ENCODE measurements around the gene RAP2B.

The RAP2B gene

GRCh38 chr3:153161138-153161713, 800 bp upstream of the RAP2B start:
- TF ChIP-seq, protein P1, sequence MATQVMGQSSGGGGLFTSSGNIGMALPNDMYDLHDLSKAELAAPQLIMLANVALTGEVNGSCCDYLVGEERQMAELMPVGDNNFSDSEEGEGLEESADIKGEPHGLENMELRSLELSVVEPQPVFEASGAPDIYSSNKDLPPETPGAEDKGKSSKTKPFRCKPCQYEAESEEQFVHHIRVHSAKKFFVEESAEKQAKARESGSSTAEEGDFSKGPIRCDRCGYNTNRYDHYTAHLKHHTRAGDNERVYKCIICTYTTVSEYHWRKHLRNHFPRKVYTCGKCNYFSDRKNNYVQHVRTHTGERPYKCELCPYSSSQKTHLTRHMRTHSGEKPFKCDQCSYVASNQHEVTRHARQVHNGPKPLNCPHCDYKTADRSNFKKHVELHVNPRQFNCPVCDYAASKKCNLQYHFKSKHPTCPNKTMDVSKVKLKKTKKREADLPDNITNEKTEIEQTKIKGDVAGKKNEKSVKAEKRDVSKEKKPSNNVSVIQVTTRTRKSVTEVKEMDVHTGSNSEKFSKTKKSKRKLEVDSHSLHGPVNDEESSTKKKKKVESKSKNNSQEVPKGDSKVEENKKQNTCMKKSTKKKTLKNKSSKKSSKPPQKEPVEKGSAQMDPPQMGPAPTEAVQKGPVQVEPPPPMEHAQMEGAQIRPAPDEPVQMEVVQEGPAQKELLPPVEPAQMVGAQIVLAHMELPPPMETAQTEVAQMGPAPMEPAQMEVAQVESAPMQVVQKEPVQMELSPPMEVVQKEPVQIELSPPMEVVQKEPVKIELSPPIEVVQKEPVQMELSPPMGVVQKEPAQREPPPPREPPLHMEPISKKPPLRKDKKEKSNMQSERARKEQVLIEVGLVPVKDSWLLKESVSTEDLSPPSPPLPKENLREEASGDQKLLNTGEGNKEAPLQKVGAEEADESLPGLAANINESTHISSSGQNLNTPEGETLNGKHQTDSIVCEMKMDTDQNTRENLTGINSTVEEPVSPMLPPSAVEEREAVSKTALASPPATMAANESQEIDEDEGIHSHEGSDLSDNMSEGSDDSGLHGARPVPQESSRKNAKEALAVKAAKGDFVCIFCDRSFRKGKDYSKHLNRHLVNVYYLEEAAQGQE (IDR thresholded peaks at IDR 0.05; ENCODE audit: insufficient replicate concordance, low read depth), result no peak
- TF ChIP-seq GABPA (IDR thresholded peaks at IDR 0.05; ENCODE audit: low read depth), result no peak
- peak; percentile 38; the same call in 1 of the 2 replicates for TF ChIP-seq POLR2AphosphoS5 (IDR thresholded peaks at IDR 0.05; ENCODE audit: low read depth)
- no peak for TF ChIP-seq CTCF (IDR thresholded peaks at IDR 0.05; ENCODE audit: insufficient read depth, low read length)
- TF ChIP-seq SPI1 (IDR thresholded peaks at IDR 0.05; ENCODE audit: borderline replicate concordance, low read depth), result peak; percentile 78
- H3K27me3 ChIP-seq (ENCODE audit: insufficient read depth, poor library complexity, severe bottlenecking), result no peaks in the 10 kb centered on the region
- peak overlapping the region; percentile 90 for H3K4me3 ChIP-seq (replicated peaks; ENCODE audit: insufficient read depth, low read length)
- H3K27ac ChIP-seq (replicated peaks), result peak overlapping the region; percentile 78
- DNase-seq (ENCODE audit: low read depth in 1 of 2, low spot score in 1 of 2), result peak; percentile 96 to 98

- Histone ChIP-seq H3K27me3 (ENCODE audit: insufficient read depth, poor library complexity, severe bottlenecking) (no peaks in the 10 kb centered on the region), H3K4me3 (replicated peaks; ENCODE audit: insufficient read depth, low read length) (peak overlapping the region; percentile 90), H3K27ac (replicated peaks) (peak overlapping the region; percentile 72)
- peak in 1 of 2 experiments; percentile 34 for DNase-seq (ENCODE audit: low read depth in 1 of 2, low spot score in 1 of 2)
- TF ChIP-seq, protein P1 (IDR thresholded peaks at IDR 0.05; ENCODE audit: insufficient replicate concordance, low read depth), result no peak
- TF ChIP-seq SPI1 (IDR thresholded peaks at IDR 0.05; ENCODE audit: borderline replicate concordance, low read depth) (no peak), GABPA (IDR thresholded peaks at IDR 0.05; ENCODE audit: low read depth) (no peak), POLR2AphosphoS5 (IDR thresholded peaks at IDR 0.05; ENCODE audit: low read depth) (no peak), CTCF (IDR thresholded peaks at IDR 0.05; ENCODE audit: insufficient read depth, low read length) (no peak)
Observed at GRCh38 chr3:153162513-153163392, 727 bp downstream of the RAP2B start.

- Histone ChIP-seq H3K27ac (replicated peaks) (peak overlapping the region; percentile 72), H3K4me3 (replicated peaks; ENCODE audit: insufficient read depth, low read length) (peak overlapping the region; percentile 90), H3K27me3 (ENCODE audit: insufficient read depth, poor library complexity, severe bottlenecking) (no peaks in the 10 kb centered on the region)
- TF ChIP-seq CTCF (IDR thresholded peaks at IDR 0.05; ENCODE audit: insufficient read depth, low read length), result no peak
- TF ChIP-seq SPI1 (IDR thresholded peaks at IDR 0.05; ENCODE audit: borderline replicate concordance, low read depth), result no peak
- TF ChIP-seq, protein P1 (IDR thresholded peaks at IDR 0.05; ENCODE audit: insufficient replicate concordance, low read depth), result no peak
- TF ChIP-seq GABPA (IDR thresholded peaks at IDR 0.05; ENCODE audit: low read depth), result no peak
- no peak for TF ChIP-seq POLR2AphosphoS5 (IDR thresholded peaks at IDR 0.05; ENCODE audit: low read depth)
- DNase-seq (ENCODE audit: low read depth in 1 of 2, low spot score in 1 of 2), result peak in 1 of 2 experiments; percentile 9
Observed at GRCh38 chr3:153163393-153163724, 1.3 kb downstream of the RAP2B start.

Measured in HL-60 (cell line).